GM18909 (cell line): ENCODE results near the gene KLK15.

ENCODE experiments used
- ATAC-seq: cut with Tn5 transposase; IDR thresholded peaks from one replicate; pipeline ENCODE4 v1.9.1; 2021; ENCODE audit warnings: mild to moderate bottlenecking; ENCODE audit not compliant: unreplicated experiment, poor library complexity

Gene KLK15

DNA sequence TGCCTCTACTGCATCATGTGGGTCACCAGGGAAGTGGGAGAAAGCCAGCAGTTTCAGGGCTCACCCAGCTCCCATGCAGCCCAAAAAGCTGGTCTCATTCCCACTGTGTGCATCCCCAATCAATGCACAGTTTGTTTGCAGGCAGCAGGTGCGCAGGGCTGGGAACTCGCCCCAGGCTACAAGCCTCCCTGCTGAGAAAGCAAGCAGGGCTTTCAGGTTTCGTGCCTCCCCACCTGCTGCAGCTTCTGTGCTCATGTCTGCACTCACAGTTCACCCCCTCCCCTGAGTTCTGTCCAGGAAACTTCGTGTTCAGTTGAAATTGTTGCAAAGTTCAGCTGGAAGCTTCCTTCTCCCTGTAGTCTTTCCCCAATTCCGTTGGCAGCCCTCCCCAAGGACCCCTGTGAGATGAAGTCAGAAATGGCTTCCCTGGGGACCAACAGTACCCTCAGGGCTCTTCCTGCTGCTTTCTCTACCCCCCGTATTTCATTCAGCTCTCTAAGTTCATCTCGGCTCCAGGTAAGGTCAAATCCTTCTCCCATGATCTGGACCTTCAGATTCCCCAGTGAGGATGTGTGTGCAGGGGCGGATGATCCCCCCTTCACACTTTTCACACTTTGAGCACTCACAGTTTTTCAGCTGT is 11.0 kb upstream of the KLK15 start:
- no peak for ATAC-seq

GRCh38 chr19:50843701-50844221 is 10.4 kb upstream of the KLK15 start:
- ATAC-seq, result no peak

DNA sequence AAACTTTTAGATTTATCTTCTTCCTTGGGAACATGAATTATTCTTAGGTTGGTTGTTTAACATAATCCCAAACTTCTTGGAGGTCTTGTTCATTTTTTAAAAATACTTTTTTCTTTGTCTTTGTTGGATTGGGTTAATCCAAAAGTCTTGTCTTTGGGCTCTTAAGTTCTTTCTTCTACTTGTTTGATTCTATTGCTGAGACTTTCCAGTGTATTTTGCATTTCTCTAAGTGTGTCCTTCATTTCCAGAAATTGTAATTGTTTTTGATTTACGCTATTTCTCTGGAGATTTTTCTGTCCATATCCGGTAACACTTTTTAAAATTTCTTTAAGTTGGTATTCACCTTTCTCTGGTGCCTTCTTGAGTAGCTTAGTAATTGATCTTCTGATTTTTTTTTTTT is 9.8 kb upstream of the KLK15 start:
- ATAC-seq, result no peak

- ATAC-seq, result no peak
These were observed 8.8 kb upstream of the KLK15 start for GRCh38 chr19:50842130-50842529.

GRCh38 chr19:50839712-50840655 is 6.6 kb upstream of the KLK15 start:
- no peak for ATAC-seq

GRCh38 chr19:50838239-50838638 is 4.9 kb upstream of the KLK15 start:
- ATAC-seq, result no peak

GRCh38 chr19:50837300-50837699 is 3.9 kb upstream of the KLK15 start:
- no peak for ATAC-seq

DNA sequence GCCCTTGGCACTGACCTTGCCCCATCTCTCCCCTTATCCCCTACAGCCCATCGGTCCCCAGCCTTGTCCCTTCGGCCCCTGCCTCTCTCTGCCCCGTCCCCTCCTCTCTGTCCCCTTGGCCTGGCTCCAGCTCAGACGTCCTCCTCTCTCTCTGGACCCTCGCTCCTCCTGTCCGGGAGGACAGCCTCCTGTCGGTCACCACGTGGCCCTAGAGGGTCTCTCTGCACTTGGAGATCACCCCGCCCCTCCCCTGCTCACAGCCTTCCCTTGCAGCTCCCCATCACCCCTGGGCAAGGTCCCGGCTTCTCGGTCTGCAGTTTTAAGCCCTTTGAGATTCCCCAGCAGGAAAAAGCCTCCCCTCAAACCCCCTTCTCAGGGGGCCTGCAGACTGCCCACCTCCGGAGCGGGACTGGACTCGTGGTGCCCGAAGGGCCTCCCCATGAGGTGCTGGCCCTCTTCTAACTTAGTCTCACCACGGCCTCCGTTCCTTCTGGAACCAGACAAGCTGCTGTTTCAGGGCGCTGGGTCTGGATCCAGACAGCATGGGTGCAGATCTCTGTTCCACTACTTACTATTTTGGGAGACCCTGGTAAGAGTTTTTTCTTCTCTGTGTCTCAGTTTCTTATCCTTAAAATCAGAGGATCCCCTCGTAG is 3.3 kb upstream of the KLK15 start:
- no peak for ATAC-seq

DNA sequence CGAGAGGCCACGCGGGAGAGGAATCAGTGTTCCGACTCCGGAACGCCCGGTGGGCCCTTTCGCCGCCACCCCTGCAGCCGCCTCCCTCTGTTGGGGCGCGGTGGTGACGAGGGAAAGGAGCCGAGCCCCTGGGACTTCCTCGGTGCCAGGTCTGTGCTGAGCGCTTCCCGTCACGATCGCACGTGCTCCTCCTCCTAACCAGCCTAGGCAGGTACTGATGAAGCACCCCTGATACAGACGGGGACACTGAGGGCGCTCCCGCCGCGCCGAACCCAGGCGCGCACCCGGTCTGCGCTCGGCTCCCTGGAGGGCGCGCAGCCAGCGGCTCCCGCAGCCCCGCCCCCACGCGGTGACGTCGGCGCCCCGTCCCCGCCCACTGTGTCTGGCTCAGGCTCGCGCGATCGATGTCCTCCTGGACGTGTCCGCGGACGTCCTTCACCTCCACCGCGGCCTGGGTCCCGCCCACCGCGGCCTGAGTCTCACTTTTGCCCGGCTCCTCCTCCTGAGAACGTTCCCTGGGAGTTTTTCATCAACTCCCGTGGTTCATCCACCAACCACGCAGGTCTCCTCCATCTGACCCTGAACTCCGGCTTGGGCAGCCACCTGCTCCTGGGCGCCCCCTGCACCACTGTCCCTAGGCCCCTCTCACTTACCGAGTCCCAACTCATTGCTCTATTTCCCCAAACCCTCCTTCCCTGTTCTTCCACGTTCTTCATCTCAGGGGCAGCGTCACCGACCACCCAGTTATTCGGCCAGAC is 2.6 kb upstream of the KLK15 start:
- ATAC-seq, result peak; percentile 73

DNA sequence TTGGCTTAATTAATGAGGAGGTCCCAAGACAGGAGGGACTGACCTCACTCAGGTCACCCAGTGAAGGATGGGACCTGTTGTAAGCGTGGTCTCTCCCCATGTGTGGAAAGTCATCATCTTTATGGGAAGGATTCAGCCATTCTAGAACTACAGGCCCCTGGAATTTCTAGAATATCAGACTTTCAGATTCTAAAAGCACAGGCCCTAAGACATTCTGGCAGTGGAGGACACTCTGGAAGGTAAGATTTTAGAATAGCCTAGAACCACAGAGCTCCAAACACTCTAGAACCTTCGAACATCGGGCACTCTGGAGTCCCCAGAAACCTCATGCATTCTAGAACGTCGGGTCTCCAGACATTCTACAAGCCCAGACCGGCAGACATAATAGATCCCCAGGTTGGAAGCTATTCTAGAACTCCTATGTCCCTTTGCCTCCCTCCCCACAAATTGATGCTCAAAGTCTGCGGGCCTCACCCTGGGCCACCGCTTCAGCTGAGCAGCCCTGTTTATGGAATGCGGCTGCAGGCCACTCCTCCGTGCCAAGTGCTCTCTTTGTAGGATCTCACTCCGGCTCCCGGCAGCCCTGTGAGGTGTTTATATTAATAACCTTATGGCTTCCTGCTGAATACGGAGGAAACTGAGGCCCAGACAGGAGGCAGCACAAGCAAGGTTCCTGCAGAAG is 1.9 kb upstream of the KLK15 start:
- ATAC-seq, result no peak

GRCh38 chr19:50833802-50834167 is 411 bp upstream of the KLK15 start:
- no peak for ATAC-seq

- no peak for ATAC-seq
These were observed 708 bp downstream of the KLK15 start for GRCh38 chr19:50832666-50833065.

DNA sequence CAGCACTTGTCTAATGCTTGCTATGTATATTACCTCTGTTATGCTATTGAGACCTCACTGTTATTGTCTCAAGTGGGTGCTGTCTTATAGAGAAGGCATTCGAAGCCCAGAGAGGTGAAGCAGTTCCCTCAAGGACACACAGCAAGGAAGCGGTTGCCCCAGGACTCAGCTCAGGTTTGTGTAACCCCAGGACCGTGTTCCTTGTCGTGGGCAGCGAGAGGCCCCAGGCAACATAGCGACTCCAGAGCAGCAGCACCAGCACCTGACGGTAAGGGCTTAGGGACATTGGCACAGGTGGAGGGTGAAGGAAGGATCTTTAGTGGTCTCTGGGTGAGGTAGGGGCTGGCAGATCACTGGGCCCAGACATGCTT is 2.4 kb downstream of the KLK15 start:
- no peak for ATAC-seq

GRCh38 chr19:50830266-50831025 is 2.9 kb downstream of the KLK15 start:
- ATAC-seq, result no peak

DNA sequence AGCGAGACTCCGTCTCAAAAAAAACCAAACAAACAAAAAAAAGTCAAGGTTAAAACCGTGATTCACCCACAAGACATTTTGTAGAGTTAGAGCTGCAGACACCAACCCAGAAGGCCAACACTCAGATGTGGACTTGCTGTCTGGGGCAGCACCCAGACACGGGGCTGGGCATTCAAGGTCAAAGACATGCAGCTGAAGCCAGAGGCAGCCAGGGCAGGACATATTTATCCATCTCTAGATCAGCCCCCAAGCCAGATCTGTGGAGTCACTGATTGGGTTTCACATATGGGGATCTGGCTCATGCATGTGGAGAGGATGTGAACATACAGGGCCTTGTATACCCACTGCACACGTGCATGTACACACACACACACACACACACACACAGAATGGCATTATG is 3.6 kb downstream of the KLK15 start:
- ATAC-seq, result no peak

GRCh38 chr19:50827476-50827875 is 5.9 kb downstream of the KLK15 start:
- ATAC-seq, result no peak

GRCh38 chr19:50826492-50827240 is 6.7 kb downstream of the KLK15 start:
- no peak for ATAC-seq

GRCh38 chr19:50823389-50824042 is 9.9 kb downstream of the KLK15 start, which contains the start of gene KLK1:
Gene KLK1, minus strand, starts transcription at chr19:50823787. Its CDS starts 39 bp downstream, at chr19:50823748.
- ATAC-seq, result no peak
